Jurkat, Clone E6-1 (cell line): Measurements from ENCODE around the gene KCND3. TPM values are rescaled to one million over a fixed set of nuclear protein-coding genes. Genes with fewer than 3 reads are reported as not detected.

ENCODE experiments used
- DNase-seq: peaks from one replicate; pipeline ENCODE4 v3.0.0-alpha.2; 2011; ENCODE audit warnings: low read depth, low spot score
- H3K4me3 ChIP-seq: 2 replicates; pipeline ENCODE4 v1.5.1; 2011; ENCODE audit warnings: mild to moderate bottlenecking, low read length, control low read depth, moderate library complexity
- polyA plus RNA-seq: library from polyadenylated mRNA; unstranded; fragments of >200 nt; gene quantifications from one replicate; pipeline ENCODE4 v1.2.1, GENCODE V29; 2012; ENCODE audit warnings: missing spikeins; ENCODE audit not compliant: insufficient read length, insufficient read depth

The KCND3 gene
- not detected for polyA plus RNA-seq

DNA sequence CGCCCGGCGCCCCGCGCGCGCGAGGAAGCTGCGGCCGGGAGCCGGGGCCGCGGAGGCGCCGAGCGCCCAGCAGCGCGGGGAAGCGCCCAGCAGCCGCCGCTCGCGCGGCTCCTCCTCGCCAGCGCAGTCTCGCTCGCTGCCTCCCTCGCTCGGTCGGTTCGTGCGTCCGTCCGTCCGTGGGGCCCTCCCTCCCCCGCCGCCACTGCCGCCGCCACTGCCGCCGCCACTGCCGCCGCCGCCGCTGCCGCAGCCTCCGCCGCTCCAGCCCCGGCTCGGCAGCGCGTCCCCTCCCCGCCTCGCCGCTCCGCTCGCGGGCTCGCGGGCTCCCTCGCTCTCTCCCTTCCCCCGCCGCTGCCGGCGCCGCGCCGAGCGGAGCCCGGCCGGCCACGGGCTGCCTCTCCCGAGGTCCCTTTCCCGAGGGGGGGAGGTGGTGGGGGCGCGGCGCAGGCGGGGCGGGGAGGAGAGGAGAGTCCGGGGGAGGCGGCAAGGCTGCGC is at the start of gene KCND3:
Gene KCND3, minus strand, starts transcription at position 138 of the 495 bp plus-strand sequence.
- DNase-seq: no peak
- H3K4me3 ChIP-seq: no peak within 1 kb of the TSS

DNA sequence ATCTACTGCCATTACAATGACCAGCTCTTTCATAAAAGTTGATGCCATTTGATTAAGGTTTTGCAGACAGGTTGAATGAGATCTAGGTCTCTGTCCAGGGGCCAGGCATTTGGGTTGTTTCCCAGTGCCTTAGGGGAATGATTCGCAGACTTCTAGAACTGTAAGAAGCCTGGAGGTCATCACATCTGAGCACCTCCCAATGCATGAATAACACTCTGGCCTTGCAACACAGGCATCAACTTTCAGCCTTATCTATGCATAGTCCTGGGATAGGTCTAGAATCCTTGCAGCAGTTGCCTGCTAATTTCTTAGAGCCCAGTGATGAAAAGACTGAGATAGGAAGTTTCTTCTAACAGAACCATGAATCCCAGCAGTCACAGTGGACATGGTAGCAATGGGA is 44.8 kb upstream of the KCND3 start:
- DNase-seq: no peak
- H3K4me3 ChIP-seq: no peak overlapping the region

DNA sequence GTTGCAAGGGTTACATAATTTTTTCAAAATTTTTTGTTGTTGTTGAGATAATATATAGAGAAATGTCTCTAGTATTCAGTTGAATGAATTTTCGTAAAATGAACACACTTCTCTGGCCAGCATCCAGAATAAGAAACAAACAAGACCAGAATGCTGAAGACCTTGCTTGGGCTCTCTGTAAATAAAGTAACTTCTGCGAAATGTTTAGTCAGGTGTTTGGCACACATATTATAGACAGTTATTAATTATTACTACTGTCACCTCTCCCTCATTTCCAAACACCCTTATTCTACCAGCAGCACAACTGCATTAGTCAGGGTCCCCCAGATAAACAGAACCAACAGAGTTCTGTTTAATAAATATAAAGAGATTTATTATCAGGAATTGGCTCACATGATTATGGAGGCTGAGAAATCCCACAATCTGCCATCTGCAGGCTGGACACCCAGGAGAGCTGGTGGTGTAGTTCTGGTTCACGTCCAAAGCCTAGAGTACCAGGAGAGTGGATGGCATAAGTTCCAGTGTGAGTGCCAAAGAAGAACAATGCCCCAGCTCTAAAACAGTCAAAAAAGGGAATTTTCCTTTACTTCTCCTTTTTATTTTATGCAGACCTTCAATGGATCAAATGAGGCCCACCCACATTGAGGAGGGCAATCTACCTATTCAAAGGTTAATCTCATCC is 44.1 kb upstream of the KCND3 start:
- no peak for DNase-seq
- no peak overlapping the region for H3K4me3 ChIP-seq

DNA sequence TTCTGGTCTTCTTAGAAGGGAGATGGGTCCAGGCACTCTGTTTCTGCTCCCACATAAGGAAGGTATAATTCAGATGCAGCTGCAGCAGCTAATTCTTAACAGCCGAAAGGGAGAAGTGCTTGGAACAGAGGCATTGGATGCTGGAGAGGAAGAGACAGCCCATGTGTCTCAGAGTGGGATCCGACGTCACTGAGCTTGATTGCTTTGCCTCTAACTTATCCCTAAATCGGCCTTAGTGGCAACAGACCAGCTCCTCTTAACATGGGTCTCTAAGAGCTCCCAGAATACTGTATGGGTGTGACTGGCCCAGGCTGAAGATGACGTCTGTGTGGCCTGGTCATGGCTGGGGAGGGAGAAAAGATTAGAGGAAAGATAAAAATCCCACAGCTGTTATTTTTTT is 40.7 kb upstream of the KCND3 start:
- H3K4me3 ChIP-seq: no peak overlapping the region
- DNase-seq: no peak

DNA sequence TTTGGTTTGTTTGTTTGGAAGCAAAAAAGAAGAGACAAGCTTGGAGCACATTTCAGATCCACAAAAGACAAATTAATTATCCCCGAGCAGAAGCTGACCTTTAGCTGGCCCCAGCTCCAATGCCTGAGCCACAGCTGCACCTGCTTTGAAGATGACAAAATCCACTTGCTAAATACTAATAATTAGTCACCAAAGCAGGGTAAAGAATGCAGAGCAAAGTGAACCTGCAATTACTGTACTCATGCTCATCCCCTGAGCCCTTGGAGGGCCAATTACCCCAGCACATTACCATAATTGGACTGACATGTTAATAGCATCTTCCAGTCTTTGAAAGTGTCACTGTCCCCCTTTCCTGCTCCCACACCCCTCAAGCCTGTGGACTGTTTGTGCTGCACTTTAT is 38.2 kb upstream of the KCND3 start:
- H3K4me3 ChIP-seq: no peak overlapping the region
- DNase-seq: no peak

DNA sequence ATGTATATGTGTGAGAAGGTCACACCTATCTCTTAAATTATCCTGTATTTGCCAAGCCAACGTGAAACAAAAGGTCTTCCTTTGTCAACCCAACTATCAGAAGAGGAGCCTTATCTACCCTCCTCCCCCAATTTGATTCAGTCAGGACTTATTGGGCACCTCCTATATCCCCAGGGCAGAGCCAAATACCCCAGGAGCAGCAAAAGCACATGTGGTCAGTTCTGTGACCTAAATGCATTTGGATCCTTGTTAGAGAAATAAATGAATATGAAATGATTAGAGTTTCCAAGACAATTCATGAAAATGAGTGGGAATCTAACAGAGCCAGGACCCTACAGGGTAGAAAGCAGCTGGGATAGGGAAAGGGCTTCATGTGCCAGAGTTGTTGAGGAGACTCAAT is 37.0 kb upstream of the KCND3 start:
- no peak overlapping the region for H3K4me3 ChIP-seq
- no peak for DNase-seq

DNA sequence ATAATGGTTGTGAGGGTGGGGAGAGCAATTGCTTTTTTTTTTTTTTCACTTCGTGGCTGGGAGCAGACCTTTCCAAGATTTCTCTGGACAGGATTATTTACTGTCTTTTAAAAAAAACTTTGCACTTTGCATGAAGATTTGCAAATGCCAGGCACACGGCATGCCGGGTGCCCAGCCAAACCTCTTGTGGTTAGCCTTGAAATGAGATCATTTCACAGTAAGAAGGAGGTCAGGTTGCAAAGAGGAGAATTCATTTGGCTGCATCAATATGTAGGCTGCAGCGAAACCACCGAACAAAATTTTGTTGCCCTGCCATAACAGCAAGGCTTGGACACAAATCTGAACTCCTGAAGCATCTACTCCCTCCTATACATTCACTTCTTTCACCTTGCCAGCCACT is 36.5 kb upstream of the KCND3 start:
- no peak for DNase-seq
- H3K4me3 ChIP-seq: no peak overlapping the region

DNA sequence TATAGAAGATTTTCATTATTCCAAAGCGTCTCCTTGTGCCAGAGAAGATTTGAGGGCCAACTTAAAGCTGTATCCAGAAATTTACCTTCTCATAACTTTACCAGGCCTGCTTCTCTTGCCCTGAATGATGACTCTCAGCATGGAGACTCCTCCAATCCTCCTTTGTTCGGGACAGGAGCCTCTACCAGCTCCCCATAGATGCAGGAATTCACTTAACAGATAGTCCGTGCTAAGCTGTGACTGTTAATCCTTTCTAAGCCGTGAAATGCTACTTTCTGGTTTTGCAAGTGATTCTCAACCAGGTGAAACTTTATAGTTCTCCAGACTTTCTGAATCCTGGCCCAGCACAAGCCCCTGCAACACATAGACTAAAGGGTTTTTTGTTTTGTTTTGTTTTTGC is 31.8 kb upstream of the KCND3 start:
- no peak overlapping the region for H3K4me3 ChIP-seq
- DNase-seq: no peak

DNA sequence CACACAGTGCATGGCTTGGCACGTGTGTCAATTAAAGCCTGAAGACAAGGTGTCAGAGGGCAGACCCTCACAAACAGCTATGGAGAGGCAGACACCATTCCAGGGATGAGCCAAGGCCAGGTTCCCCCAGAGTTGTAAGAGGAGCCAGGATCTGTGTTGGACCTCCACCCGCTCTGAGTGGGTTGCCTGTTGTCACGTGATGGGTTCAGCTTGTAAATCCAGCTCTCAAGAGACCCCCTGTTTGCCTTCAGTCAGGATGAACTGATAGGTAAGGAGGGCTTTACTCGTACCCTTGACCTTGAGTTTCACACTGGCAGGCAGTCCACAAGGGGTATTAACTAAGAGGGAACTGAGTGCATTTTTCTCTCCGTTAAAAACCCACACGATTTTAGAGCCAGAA is 27.7 kb upstream of the KCND3 start:
- no peak for DNase-seq

DNA sequence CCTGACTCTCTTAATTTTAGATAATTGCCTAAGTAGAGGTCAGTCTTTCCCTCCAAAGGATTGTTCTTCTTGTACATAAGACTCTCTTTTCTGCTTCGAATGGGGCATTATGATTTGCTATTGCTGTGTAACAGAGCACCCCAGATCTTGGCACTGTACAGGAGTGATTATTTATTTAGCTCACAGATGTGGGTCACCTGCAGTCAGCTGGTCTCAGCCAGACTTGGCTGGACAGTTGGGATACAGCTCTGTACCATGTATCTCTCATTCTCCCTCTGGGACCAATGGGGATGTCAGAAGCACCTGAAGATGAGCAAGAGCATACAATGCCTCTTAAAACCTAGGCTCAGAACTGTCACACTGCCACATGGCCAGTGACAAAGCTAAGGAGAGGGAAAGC is 23.4 kb upstream of the KCND3 start:
- DNase-seq: no peak
- no peak overlapping the region for H3K4me3 ChIP-seq

More for the DNA sequence above, 27.7 kb upstream of the KCND3 start:
- no peak overlapping the region for H3K4me3 ChIP-seq

DNA sequence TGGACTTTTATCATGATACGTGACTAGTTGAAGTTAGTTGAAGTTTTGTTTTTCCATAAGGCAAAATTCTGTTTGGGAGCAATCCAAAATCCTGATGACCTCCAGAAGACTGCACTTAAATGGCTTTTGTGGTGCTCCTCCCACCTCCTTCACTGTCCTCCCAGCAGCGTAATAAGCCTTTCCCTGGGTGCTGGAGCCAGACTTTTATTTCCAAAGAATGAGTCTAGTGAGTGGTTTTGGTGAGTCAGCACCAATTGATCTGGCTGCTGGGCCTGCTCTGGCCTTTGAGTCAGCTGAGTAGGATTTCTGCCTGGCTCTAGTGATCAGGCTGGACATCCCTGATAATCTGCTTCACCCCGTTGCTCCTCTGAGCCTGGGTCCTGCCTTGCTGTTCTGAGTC is 21.7 kb upstream of the KCND3 start:
- H3K4me3 ChIP-seq: no peak overlapping the region
- DNase-seq: no peak

DNA sequence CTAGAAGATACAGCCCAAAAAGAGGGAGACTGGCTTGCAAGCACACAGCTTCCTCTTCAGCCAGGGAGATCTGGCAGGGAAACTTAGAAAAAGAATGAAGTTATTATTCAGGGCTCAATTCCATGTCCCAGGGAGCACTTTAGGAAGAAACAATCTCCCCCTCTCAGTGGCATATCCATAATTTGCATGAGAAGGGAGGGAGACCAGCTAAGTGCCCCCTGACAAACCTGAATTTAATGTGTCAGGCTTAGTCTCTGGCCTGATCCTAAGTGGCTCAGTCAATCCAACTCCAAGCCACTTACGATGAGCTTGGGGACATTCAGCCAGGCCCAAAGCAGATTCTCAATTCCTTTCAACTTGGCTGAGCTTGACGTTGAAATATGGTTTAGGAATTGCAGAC is 17.7 kb upstream of the KCND3 start:
- DNase-seq: no peak
- no peak overlapping the region for H3K4me3 ChIP-seq

DNA sequence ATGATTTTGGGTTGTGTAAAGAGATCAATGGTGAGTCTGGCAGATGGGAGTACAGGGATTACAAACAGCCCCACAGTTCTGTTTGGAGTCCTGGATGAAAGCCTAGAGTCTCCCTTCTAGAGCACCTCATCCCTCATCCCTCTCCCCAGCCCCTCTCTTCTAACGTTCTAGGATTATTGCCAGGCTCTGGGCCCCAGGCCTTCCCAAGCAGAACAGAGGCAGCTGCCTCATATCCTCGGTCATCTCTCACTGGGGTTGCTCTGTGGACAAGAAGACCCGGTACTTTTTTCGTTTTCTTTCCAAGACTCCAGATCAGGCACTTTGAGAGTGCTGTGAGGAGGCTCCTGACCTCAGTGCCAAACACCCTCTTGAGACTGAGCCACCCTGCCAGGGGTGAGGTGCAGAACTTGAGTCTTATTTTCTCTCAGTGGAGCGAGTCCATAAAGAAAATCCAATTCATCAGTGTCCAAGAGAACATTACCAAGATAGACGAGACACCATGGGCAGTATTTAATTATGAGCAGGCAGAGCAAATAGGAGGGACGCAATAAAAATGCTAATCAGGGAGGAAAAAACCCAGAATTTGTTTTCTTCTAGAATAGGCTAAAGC is 17.1 kb upstream of the KCND3 start:
- H3K4me3 ChIP-seq: no peak overlapping the region
- no peak for DNase-seq

DNA sequence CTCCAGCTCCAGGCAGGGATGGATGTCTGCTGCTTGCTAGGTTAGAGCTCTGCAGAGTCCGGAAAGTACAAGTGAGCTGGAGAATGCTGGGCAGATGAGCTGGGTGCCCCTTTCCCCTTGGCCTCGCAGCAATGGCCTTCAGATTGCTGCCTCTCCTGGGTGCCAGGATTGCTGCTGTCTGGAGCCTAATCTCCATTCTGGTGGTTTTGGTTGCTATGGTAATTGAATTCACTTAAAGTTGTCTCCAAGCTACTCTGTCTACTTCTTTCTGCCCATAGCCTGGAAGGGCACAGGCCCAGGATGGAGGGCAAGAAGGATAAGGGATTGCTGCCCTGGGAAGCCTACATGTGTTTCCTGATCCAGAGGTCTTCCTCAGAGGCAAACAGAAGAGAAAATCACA is 14.6 kb upstream of the KCND3 start:
- no peak overlapping the region for H3K4me3 ChIP-seq
- no peak for DNase-seq

DNA sequence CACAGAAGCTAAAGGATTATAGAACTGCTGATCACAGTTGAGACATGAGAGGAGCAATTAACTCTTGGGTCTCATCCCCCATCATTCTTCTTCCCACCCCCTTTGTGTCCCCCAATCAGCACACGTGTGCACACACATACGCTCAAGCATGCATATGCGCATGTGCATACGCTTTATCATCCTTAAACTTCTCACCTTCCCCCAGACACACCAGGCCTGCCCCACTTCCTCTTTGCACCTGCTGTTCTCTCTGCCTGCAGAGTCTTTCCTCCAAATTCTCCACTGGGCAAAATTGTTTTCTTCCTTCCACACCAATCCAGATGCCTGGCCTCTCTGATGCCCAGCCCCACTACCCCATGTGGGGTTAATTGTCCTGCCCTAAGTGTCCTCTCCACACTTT is 13.0 kb upstream of the KCND3 start:
- no peak overlapping the region for H3K4me3 ChIP-seq
- DNase-seq: no peak

DNA sequence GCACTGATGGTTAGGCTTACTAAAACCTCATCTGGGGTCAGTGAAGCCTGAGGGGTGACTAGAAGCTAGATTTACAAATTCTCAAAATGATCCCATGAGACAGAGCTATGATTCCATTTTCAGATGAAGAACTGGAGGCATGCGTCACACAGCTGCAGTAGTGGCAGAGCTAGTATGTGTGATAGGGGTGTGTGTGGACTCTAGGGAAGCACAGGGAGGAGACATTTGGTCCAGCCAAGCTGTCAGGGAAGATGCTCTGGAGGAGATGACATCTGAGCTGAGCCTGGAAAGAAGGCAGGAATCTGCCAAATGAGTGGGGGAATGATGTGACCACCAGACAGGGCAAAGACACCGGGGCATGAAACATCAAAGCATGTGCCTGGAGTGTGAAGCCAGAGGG is 12.0 kb upstream of the KCND3 start:
- no peak overlapping the region for H3K4me3 ChIP-seq
- no peak for DNase-seq

DNA sequence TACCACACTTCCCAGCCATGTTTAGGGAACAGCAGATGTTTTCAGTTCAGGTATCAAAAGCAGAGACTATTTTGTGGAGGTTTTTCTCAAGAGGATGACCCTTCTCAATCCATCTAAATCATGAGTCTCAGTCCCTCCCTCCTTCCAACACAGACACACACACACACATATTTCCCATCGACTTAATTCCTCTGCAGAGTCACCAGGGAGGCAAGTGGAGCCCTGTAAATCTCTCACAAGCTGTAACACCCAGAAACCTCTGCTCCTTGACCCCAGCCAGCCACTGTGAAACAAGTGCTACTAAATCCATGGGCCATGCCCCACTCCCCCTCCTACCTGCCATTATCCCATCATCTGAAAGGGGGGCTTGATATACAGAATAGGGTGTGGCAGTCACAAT is 10.6 kb upstream of the KCND3 start:
- DNase-seq: no peak
- H3K4me3 ChIP-seq: no peak overlapping the region

DNA sequence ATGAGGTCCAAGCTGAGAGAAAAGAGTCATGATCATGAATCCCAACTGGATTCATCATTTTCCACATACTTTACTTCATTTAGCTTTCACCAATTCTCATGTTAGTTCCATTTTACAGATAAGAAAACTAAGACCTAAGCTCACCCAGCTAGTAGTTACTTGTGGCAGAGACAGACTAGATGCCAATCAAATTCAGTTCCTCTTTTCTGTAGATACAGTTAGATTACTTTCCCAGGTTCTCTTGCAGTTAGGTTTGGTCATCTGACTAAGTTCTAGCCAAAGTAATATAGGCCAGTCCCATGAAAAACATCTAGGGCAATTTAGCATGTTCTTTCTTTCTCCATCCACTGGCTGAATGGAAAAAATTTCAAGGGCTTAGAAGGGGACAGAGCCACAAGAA is 8.9 kb upstream of the KCND3 start:
- no peak overlapping the region for H3K4me3 ChIP-seq

DNA sequence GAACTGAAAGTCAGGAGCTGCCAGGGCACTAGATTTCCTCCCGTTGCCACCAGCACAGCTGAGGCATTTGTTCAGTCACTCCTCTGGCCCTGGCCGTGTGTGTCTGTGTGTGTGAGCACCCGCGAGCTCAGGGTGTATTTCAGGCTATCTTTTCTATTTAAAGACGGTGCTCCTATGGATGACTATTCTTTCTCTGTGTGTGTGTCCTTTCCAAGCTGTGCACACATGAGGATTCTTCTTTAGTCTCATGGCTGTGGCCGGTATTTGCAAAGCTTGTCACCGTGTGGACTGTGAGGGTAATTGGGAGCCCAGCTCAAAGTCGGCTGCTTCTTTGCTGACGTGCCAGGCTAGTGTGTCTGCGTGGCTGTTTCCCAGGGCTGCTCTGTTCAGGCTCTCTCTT is 3.0 kb upstream of the KCND3 start:
- DNase-seq: no peak
- H3K4me3 ChIP-seq: no peak overlapping the region

More for the DNA sequence above, 8.9 kb upstream of the KCND3 start:
- no peak for DNase-seq

DNA sequence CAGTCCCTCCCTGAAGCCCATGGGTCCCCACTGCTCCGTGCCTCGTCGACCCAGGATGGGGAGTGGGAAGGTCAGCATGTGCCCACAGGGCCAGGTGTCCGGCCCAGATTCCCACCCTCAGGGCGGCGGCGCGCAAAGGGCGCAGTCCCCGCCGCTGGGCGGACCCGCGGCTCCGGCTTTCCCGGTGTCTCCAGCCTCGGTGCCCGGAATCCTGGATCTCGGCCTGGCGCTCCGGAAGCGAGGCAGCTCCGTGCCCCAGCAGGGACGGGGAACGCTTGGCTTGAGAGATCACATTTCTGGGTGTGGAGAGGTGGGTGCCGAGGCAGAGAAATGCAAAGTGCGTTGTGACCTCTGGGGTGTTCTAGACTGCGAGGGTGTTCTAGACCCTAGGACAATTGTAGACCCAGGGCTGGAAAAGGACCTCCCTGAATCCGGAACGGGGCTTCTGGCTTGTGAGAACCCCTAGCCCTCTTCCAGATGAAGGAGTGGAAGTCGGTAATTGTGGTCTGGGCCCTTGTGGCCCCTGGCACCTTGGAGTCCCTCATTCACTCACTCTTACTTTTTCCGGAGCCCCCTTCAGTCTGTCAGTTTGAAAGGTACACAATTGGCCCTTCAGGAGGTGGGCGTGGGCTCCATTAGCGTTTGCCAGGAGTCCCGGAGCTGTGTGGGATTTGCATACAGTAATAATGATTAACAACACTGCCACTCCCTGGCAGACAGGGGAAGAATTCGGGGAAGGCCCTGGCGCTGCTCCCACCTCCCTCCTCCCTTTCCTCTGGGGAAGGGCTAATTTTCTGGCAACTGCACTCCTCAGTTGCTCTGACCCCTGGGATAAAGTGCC is 1.6 kb upstream of the KCND3 start:
- DNase-seq: no peak
- no peak overlapping the region for H3K4me3 ChIP-seq
